Epithelial cell of proximal tubule (primary cell): ENCODE results near the gene TARS2. TPM values are rescaled to one million over a fixed set of nuclear protein-coding genes. Genes with fewer than 3 reads are reported as not detected.

Experiments
- DNase-seq: peaks from one replicate; pipeline ENCODE4 v3.0.0-alpha.2; 2011; ENCODE audit warnings: low read depth
- H3K4me3 ChIP-seq: 2 replicates; pipeline ENCODE4 v1.5.1; 2011; ENCODE audit warnings: low read depth, mild to moderate bottlenecking, low read length
- CTCF ChIP-seq: conservative IDR thresholded peaks from 2 replicates; pipeline ENCODE4 v1.5.1; 2012; ENCODE audit warnings: low read depth, mild to moderate bottlenecking, low read length
- total RNA-seq: library from RNA; depleted of rRNA; stranded (reverse); fragments of >200 nt; gene quantifications from 2 replicates; pipeline ENCODE4 v1.2.3, GENCODE V29; 2015

TARS2 gene
- total RNA-seq, 1 donor from 2014 or later = 20.5 TPM

GRCh38 chr1:150546294-150546937 lies 59.2 kb downstream of the TARS2 start:
- no peak for TF ChIP-seq CTCF

GRCh38 chr1:150548324-150548631 lies 61.1 kb downstream of the TARS2 start:
- H3K4me3 ChIP-seq = peak overlapping the region; percentile 64
- no peak for TF ChIP-seq CTCF
- DNase-seq = no peak

More at GRCh38 chr1:150546294-150546937, 59.2 kb downstream of the TARS2 start:
- no peak overlapping the region for H3K4me3 ChIP-seq
- no peak for DNase-seq

GRCh38 chr1:150548632-150549495 lies 61.6 kb downstream of the TARS2 start, which contains the start of gene ADAMTSL4:
Gene ADAMTSL4 (plus strand): TSS chr1:150549408. CDS start chr1:150552289, 2,881 bp downstream.
- peak within 1 kb of the TSS; percentile 64 for H3K4me3 ChIP-seq
- DNase-seq = no peak
- peak; percentile 23 for TF ChIP-seq CTCF

GRCh38 chr1:150549496-150550221 lies 62.4 kb downstream of the TARS2 start:
- TF ChIP-seq CTCF = peak; percentile 35
- peak overlapping the region; percentile 64 for H3K4me3 ChIP-seq
- no peak for DNase-seq

GRCh38 chr1:150550222-150551050 lies 63.2 kb downstream of the TARS2 start:
- no peak for TF ChIP-seq CTCF
- H3K4me3 ChIP-seq = peak overlapping the region; percentile 64
- no peak for DNase-seq

- TF ChIP-seq CTCF = no peak
- DNase-seq = no peak
- H3K4me3 ChIP-seq = no peak overlapping the region
Observed at GRCh38 chr1:150551051-150551783, 64.0 kb downstream of the TARS2 start.
